Keratinocyte (primary cell): Measurements from ENCODE around the gene GSTO2.

ENCODE experiments used
- CTCF ChIP-seq, 3 experiments: IDR thresholded peaks in 1 of 3; conservative IDR thresholded peaks in 1 of 3; optimal IDR thresholded peaks in 1 of 3; 2 replicates in 2 of 3; 3 replicates in 1 of 3; pipeline versions ENCODE3 to v1.5.1; 2011; ENCODE audit warnings: low read length in 3 of 3, mild to moderate bottlenecking in 3 of 3, moderate library complexity in 2 of 3, control low read depth in 1 of 3, inconsistent platforms in 1 of 3; ENCODE audit not compliant: insufficient read depth in 2 of 3; ENCODE audit errors: extremely low read depth in 1 of 3
- EZH2 ChIP-seq: IDR thresholded peaks from one replicate; pipeline ENCODE4 v1.6.1; 2012; ENCODE audit warnings: inconsistent platforms, mild to moderate bottlenecking, low read length, moderate library complexity

- TF ChIP-seq CTCF (optimal IDR thresholded peaks at IDR 0.05 in 1 of 3, IDR thresholded peaks at IDR 0.05 in 1 of 3, conservative IDR thresholded peaks at IDR 0.05 in 1 of 3; ENCODE audit: extremely low read depth in 1 of 3, insufficient read depth in 2 of 3, low read length in 3 of 3) (peak; percentile 43 to 62 (median 55)), EZH2 (no peak)
These were observed 81.2 kb downstream of the GSTO2 start for GRCh38 chr10:104350127-104350635.
